Erythroblast (primary cell): ENCODE data around the gene EDDM13.
"Not testable (repeated sequence)": the region's sequence is repeated elsewhere in the genome, so short reads cannot be mapped to it uniquely, and the experiment has no call there.

Experiments
- GATA1 ChIP-seq: IDR thresholded peaks from 2 replicates; pipeline ENCODE4 v1.6.1; 2011; ENCODE audit warnings: low read depth, mild to moderate bottlenecking, control low read depth, low read length, moderate library complexity
- POLR2A ChIP-seq: IDR thresholded peaks from 2 replicates; pipeline ENCODE4 v1.6.1; 2011; ENCODE audit warnings: mild to moderate bottlenecking, low read length

DNA sequence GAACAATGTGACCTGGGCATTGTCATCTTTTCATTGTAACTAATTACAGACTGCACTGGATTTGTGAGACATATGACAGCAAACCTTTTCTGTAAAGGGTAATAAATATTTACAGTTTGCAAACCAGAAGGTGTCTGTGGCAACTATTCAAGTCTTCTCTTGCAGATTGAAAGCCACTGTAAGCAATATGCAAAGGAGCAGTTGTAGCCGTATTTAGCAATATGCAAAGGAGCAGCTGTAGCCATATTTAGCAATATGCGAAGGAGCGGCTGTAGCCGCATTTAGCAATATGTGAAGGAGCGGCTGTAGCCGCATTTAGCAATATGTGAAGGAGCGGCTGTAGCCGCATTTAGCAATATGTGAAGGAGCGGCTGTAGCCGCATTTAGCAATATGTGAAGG lies 66.5 kb downstream of the EDDM13 start:
- not testable (repeated sequence) for TF ChIP-seq POLR2A, GATA1
